Kidney (tissue), 14 donors: ENCODE measurements around the gene PHTF2. TPM values are rescaled to one million over a fixed set of nuclear protein-coding genes. Genes with fewer than 3 reads are reported as not detected.

Experiments
- DNase-seq, 5 donors: peaks; one replicate each; pipeline ENCODE4 v3.0.0-alpha.2; 2013 to 2020
- FAIRE-seq: peaks from 2 replicates; lab custom pipeline; 2012; peaks lifted over from hg19 to GRCh38; lab: Jason Lieb, UNC
- H3K27ac ChIP-seq, 2 donors: one replicate each; pipeline ENCODE4 v1.7.0; 2013; ENCODE audit warnings: low read depth in 2 of 2, low read length in 2 of 2, inconsistent platforms in 1 of 2
- H3K27me3 ChIP-seq: one replicate; pipeline ENCODE4 v1.7.1; 2013; ENCODE audit warnings: low read length, inconsistent platforms; ENCODE audit not compliant: control insufficient read depth, insufficient read depth
- H3K36me3 ChIP-seq, 3 donors: one replicate each; pipeline versions ENCODE4 v1.7.0 to v1.7.1; 2013; ENCODE audit warnings: low read length in 3 of 3, control low read depth in 1 of 3, inconsistent platforms in 1 of 3; ENCODE audit not compliant: insufficient read depth in 3 of 3, control insufficient read depth in 2 of 3
- H3K4me1 ChIP-seq, 3 donors: one replicate each; pipeline versions ENCODE4 v1.7.0 to v1.7.1; 2013; ENCODE audit warnings: low read length in 3 of 3, inconsistent platforms in 1 of 3, low read depth in 1 of 3; ENCODE audit not compliant: control insufficient read depth in 2 of 3, insufficient read depth in 2 of 3
- H3K4me3 ChIP-seq, 3 donors: one replicate each; pipeline versions ENCODE4 v1.7.0 to v1.8.1; 2013; ENCODE audit warnings: low read length in 3 of 3, control low read depth in 1 of 3, inconsistent platforms in 1 of 3
- H3K9ac ChIP-seq, 3 donors: one replicate each; pipeline versions ENCODE4 v1.7.0 to v1.7.1; 2013; ENCODE audit warnings: low read length in 3 of 3, control low read depth in 1 of 3, inconsistent platforms in 1 of 3
- H3K9me3 ChIP-seq, 3 donors: one replicate each; pipeline versions ENCODE4 v1.7.0 to v1.7.1; 2013; ENCODE audit warnings: low read length in 3 of 3, control low read depth in 1 of 3, inconsistent platforms in 1 of 3; ENCODE audit not compliant: control insufficient read depth in 2 of 3, insufficient read depth in 1 of 3
- CTCF ChIP-seq: IDR thresholded peaks from 3 replicates; pipeline ENCODE4 v1.5.1; 2012; ENCODE audit warnings: mild to moderate bottlenecking, moderate library complexity, borderline replicate concordance; ENCODE audit not compliant: insufficient read depth; ENCODE audit errors: extremely low read depth
- intact Hi-C: fragments of 100-400 bp; cut with DNase I; formaldehyde crosslinking; loops from one replicate; pipeline ENCODE4 v1.11.1; 2022
- polyA plus RNA-seq: library from polyadenylated mRNA; stranded (reverse); fragments of 350-450 nt; fragmentation: Illumina TruSeq; extraction: RNeasy Lipid Tissue Mini Kit (QIAGEN cat#74804); gene quantifications from one replicate; pipeline ENCODE4 v1.2.3, GENCODE V29; 2014; ENCODE audit warnings: low read depth, low replicate concordance; ENCODE audit not compliant: insufficient read depth
- total RNA-seq: library from RNA; stranded (reverse); fragmentation: NEBNext Ultra II Directional; extraction: Animal tissue kit (Norgen Biotek cat#: 25700); gene quantifications from one replicate; pipeline ENCODE4 v1.2.1, GENCODE V29; 2021
- donor health status: control.
- donor health status: control.
- donor health status: control.
- donor health status: control.
- donor health status: control.
- donor health status: DM: yes; HTN: yes; CAD: no.
- donor health status: Normal renal cell carcinoma (clear cell type).

The PHTF2 gene
- total and polyA plus RNA-seq, 2 donors from 2014 or later, result 6.0 to 13.8 TPM

GRCh38 chr7:77885155-77885554 lies 86.6 kb downstream of the PHTF2 start:
- DNase-seq, result no peak
- no peaks in the 10 kb centered on the region for H3K4me1 ChIP-seq
- no peak overlapping the region for H3K9ac ChIP-seq
- no peak for TF ChIP-seq CTCF
- H3K9me3 ChIP-seq, result no peaks in the 10 kb centered on the region
- intact Hi-C loops, result no loop called here
- H3K27ac ChIP-seq, result no peak overlapping the region
- no peaks in the 10 kb centered on the region for H3K36me3 ChIP-seq
- H3K4me3 ChIP-seq, result no peak overlapping the region
- FAIRE-seq, result no peak
- no peaks in the 10 kb centered on the region for H3K27me3 ChIP-seq

DNA sequence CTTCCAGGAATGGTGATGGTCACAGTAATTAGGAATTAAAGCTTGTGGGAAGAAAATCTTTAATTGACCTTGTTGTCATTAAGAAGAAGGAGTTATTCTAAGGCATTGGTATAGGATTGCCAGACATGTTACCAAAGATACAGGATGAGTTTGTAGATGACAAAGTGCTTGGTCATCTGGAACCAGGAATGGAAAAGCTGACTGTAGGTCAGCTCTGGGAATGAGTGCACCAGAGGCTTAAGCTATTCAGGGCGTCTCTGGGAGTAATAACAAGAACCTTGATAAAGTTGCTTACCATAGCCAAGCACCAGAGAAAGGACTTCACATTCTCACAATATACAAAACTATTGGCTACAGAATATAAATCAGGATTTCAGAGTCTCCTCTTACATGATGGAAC lies 89.0 kb downstream of the PHTF2 start:
- no peak for FAIRE-seq
- no peak for TF ChIP-seq CTCF
- Histone ChIP-seq H3K4me3 (no peak overlapping the region), H3K9ac (no peak overlapping the region), H3K4me1 (no peaks in the 10 kb centered on the region), H3K9me3 (no peaks in the 10 kb centered on the region), H3K36me3 (no peaks in the 10 kb centered on the region), H3K27me3 (no peaks in the 10 kb centered on the region), H3K27ac (no peak overlapping the region)
- DNase-seq, result no peak
- intact Hi-C loops, result no loop called here

- no peak for TF ChIP-seq CTCF
- FAIRE-seq (no peak), DNase-seq (no peak)
- no peak overlapping the region for H3K27ac ChIP-seq
- no peaks in the 10 kb centered on the region for H3K36me3 ChIP-seq
- H3K27me3 ChIP-seq, result no peaks in the 10 kb centered on the region
- H3K4me1 ChIP-seq, result no peaks in the 10 kb centered on the region
- H3K4me3 ChIP-seq, result no peak overlapping the region
- no peak overlapping the region for H3K9ac ChIP-seq
- H3K9me3 ChIP-seq, result no peaks in the 10 kb centered on the region
- intact Hi-C loops, result no loop called here
These were observed 90.4 kb downstream of the PHTF2 start for GRCh38 chr7:77888998-77889397.

DNA sequence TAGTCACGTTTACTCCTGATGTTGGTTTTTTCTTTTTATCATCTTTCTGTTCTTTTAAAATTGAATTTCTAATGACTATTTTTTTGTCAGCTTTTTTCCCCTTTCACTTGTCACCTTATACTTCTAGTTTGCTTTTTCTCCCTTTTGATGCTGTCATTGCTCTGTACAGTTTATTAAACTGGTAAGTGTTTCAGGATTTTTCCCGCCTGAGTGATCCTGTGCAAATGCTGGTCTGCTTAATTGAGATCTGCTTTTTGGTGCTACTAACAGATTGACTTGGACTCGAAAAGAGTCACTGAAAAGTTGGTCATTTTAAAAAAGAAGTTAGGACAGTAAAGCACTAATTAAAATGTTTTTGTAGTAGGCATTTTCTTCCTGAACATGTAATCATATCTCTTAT lies 95.2 kb downstream of the PHTF2 start:
- intact Hi-C loops, result no loop called here
- no peaks in the 10 kb centered on the region for H3K4me1 ChIP-seq
- DNase-seq (peak in 2 of 5 donors; percentile 29), FAIRE-seq (peak; percentile 78)
- no peaks in the 10 kb centered on the region for H3K36me3 ChIP-seq
- no peak for TF ChIP-seq CTCF
- no peaks in the 10 kb centered on the region for H3K9me3 ChIP-seq
- H3K4me3 ChIP-seq, result no peak overlapping the region
- no peak overlapping the region for H3K27ac ChIP-seq
- H3K9ac ChIP-seq, result no peak overlapping the region
- H3K27me3 ChIP-seq, result no peaks in the 10 kb centered on the region
